HG03108 (cell line): ENCODE measurements around the gene RPL6.
"Not testable (repeated sequence)": the region's sequence is repeated elsewhere in the genome, so short reads cannot be mapped to it uniquely, and the experiment has no call there.

Source experiments
- ATAC-seq: cut with Tn5 transposase; IDR thresholded peaks from one replicate; pipeline ENCODE4 v1.9.1; 2021; ENCODE audit warnings: moderate library complexity; ENCODE audit not compliant: unreplicated experiment

RPL6 gene

GRCh38 chr12:112419297-112420133 is 10.1 kb upstream of the RPL6 start:
- ATAC-seq = no peak

- peak; percentile 60 for ATAC-seq
Measured at GRCh38 chr12:112418608-112419296, 9.3 kb upstream of the RPL6 start, which contains the start of gene PTPN11. PTPN11 (plus strand) TSS chr12:112418947; CDS start chr12:112419112, 165 bp downstream.

DNA sequence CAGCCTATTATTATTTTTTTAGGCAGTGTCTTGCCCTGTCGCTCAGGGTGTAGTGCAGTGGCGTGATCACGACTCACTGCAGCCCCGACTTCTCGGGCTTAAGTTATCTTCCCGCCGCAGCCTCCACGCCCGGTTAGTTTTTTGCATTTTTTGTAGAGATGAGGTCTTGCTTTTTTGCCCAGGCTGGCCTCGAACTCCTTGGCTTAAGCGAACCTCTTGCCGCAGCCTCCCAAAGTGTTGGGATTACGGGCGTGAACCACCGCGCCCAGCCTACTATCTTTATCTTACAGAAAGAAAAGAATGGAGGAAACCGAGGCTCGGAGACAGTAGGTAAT is 8.8 kb upstream of the RPL6 start:
- no peak for ATAC-seq

DNA sequence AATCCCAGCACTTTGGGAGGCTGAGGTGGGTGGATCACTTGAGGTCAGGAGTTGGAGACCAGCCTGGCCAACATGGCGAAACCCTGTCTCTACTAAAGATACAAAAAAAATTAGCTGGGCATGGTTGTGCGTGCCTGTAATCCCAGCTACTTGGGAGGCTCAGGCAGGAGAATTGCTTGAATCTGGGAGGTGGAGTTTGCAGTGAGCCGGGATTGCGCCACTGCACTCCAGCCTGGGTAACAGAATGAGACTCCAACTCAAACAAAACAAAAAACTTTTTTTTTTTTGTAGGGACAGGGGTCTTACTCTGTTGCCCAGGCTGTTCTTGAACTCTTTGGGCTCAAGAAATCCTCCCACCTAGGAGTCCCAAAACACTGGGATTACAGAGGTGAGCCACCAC is 6.1 kb upstream of the RPL6 start:
- ATAC-seq = not testable (repeated sequence)

DNA sequence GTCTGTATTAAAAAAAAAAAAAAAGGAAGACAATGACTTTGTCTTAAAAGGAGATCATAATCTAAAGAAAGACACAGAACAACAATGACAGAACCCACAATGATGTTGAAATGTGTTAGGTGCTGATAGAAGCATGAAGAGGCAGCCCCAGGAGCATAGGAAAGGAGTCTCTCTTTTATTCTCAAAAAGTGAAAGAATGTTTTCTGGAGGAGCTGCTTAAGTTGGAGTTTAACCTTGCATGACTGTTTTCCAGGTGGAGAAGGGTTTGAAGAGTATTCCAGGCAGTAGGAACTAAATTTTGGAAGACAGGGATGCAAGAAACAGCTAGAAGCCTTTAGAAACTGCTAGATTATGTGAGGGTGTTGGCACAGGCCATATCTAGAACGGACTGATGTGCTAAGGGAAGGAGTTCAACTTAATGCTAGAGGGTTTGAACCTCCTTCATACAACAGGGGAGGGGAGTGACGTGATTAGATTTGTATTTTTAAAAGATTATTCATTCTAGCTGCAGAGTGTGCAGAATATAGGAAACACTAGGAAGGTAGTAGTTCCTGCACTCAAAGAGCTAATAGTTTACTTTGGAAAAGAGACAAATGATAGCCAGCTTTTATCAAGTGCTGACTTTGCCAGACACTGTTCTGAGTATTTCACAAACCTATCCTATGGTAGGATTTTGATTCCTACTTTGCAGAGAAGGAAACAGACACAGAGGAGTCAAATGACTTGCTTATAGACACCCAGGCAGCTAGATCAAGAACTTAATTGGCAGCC is 4.6 kb upstream of the RPL6 start:
- no peak for ATAC-seq

- ATAC-seq = no peak
Measured at GRCh38 chr12:112409906-112410244, 470 bp upstream of the RPL6 start.

DNA sequence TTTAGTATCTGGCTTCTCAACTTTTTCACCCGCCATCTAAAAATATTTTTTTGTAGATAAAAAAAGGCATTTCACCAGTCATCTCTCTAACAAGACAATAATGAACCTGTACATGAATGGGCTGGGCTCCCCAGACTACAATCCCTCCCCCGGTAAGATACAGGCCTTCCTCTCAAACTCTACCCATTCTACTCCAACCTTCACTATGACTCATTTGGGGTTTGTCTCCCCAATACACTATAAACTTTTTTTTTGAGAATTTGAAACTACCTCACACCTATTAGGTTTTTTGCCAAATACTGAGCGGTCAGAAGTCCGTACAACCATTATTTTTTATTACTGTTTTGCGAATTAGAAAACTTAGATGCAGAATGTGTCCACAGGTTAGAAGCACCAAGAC is 784 bp downstream of the RPL6 start:
- ATAC-seq = no peak

- not testable (repeated sequence) for ATAC-seq
Measured at GRCh38 chr12:112407683-112408082, 1.7 kb downstream of the RPL6 start.

DNA sequence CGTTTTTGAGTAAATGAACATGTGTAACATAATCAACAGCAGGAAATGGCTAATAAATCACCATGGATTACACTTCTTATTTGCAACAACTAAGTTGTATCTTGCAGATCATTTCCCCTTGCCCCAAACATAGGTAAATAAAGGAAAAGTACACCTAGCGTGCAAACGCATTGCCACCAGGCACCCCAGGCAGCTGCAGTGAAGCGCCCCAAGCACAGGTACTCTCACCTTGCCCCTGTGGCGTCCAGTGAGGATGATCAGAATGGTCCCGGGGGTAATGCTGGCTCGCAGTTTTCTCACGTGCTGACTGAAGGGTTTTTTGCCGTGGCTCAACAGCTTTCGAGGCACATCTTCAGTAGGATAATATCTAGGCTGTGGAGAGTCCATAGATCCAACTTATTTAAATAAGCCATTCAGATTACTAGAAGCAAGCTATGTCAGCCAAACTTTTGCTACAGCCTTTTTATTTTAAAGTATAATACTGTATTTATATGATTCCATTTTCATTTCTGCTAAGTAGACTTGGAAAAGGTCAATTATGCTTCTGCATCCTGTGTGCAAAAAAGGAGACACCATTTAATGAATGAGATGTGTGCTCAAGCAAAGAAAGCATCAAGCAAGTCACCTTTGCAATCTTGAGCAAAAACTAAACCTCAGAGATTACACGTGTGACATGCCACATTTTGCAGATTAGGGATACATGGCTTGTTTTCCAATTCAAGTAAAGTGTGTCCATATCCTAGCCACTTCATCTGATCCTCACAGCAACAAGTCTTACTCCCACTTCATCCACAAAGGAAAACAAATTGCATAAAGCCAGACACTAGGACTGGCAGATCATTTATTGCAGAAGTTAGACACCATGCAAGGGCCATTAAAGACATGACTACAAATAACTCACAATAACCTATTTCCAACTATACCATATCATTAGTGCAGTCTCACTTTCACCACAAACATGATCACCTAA is 2.6 kb downstream of the RPL6 start:
- no peak for ATAC-seq

- ATAC-seq = no peak
Measured at GRCh38 chr12:112401903-112402498, 7.4 kb downstream of the RPL6 start.

- ATAC-seq = no peak
Measured at GRCh38 chr12:112401054-112401453, 8.4 kb downstream of the RPL6 start.

- ATAC-seq = no peak
Measured at GRCh38 chr12:112393328-112393727, 16.1 kb downstream of the RPL6 start.

GRCh38 chr12:112389922-112390654 is 19.3 kb downstream of the RPL6 start:
- not testable (repeated sequence) for ATAC-seq

- ATAC-seq = no peak
Measured at GRCh38 chr12:112389228-112389627, 20.2 kb downstream of the RPL6 start.

- no peak for ATAC-seq
Measured at GRCh38 chr12:112386726-112387125, 22.7 kb downstream of the RPL6 start.

GRCh38 chr12:112382866-112383265 is 26.5 kb downstream of the RPL6 start:
- no peak for ATAC-seq

DNA sequence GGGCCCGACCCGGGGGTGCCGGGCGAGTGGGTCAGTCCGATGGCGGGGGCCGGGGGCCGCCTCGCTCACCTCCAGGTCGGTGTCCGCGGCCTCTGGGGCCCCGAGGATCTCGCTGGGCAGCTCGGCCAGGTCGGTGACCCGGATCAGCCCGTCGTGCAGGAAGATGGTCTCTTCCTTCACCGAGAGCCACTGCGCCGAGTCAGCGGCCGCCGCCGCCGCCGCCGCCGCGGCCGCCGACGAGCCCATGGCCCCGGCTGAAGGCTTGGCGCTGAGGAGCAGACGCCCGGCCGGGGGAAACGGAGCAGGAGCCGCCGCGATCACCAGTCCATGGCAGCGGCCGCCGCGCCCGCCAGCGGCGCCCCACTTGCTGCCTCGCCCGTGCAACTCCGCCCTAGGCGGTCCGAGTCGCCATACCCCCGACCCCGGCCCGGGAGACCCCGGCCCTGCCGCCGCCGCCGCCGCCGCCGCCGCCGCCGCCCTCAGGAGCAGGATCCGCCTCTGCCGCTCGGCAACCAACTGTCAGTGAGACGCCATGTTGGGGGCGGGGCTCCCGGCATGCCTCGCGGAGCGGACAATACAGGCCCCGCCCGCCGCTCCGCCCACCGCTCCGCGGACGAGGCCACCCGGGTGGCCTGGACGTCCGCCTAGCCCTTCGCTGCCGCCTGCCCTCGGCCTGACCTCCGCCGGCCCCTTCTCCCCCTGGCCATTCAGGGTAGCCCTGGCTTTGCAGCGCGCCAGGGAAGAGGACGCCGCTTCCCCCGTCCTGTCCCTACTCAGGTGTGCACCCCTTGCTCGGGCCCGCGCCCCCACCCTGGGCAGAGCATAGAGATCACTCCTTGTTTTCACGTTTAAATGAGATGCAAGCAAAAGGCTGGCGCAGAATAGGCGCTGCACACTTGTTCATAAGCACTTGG is 27.3 kb downstream of the RPL6 start, which contains the start of gene HECTD4:
HECTD4 (minus strand) TSS at position 549 of the 914 bp plus-strand sequence; CDS start at position 246, 303 bp downstream.
- peak; percentile 94 for ATAC-seq

DNA sequence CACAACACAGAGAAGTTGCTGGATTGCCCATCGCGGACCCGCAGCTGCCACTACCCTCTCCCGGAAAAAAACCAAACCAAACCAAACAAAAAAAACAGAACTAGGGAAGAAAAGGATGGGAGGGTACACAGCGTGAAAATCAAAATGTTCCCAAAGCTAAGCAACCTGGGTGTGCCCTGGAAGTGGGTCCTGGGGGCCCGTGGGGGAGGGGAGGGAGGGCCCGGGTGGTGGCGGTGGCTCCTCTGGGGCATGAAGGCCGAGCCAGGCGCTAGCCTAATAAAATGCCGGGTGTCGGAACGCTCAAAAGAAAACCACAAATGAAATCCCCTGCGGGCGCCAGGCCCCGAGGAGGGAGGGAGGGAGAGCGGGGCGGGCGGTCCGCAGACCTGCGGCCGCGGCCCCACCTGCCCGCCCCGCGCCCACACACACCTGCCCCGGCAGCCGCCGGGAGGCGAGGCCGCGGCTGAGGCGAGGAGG is 28.0 kb downstream of the RPL6 start:
- peak; percentile 31 for ATAC-seq
